Coronary artery (tissue), 2 donors: ENCODE results near the gene CCDC82.

Experiments
- DNase-seq: peaks from one replicate; pipeline ENCODE4 v3.0.0-alpha.2; 2017; ENCODE audit warnings: low spot score
- H3K27ac ChIP-seq, 2 donors: fragments of 200-600 bp; sonication (generic); one replicate each; pipeline ENCODE4 v1.5.1; 2016 to 2019
- H3K4me3 ChIP-seq: fragments of 200-600 bp; sonication (generic); 2 replicates; pipeline ENCODE4 v1.5.1; 2016; ENCODE audit warnings: mild to moderate bottlenecking, moderate library complexity
- TF ChIP-seq, protein P1 (sequence below): fragments of 200-600 bp; sonication (generic); IDR thresholded peaks from one replicate; pipeline ENCODE4 v1.5.1; 2019; ENCODE audit warnings: antibody characterized with exemption

Gene CCDC82

DNA sequence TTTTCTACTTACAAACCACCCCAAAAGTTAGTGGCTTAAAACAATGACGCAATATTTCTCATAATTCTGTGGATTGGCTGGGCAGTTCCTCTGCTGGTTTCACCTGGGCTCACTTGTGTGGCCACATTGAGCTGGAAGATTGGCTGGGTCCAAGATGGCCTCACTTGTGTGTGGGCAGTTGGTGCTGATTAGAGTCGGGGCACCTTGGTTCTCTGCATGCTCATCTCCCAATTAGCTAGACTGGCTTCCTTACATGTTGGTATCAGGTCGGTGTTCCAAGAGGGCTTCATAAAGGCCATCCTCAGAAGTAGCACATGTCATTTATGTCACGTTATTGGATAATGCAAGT, 59.2 kb downstream of the CCDC82 start:
- H3K4me3 ChIP-seq, result no peak overlapping the region
- TF ChIP-seq, protein P1, sequence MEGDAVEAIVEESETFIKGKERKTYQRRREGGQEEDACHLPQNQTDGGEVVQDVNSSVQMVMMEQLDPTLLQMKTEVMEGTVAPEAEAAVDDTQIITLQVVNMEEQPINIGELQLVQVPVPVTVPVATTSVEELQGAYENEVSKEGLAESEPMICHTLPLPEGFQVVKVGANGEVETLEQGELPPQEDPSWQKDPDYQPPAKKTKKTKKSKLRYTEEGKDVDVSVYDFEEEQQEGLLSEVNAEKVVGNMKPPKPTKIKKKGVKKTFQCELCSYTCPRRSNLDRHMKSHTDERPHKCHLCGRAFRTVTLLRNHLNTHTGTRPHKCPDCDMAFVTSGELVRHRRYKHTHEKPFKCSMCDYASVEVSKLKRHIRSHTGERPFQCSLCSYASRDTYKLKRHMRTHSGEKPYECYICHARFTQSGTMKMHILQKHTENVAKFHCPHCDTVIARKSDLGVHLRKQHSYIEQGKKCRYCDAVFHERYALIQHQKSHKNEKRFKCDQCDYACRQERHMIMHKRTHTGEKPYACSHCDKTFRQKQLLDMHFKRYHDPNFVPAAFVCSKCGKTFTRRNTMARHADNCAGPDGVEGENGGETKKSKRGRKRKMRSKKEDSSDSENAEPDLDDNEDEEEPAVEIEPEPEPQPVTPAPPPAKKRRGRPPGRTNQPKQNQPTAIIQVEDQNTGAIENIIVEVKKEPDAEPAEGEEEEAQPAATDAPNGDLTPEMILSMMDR, result no peak
- H3K27ac ChIP-seq, result no peak overlapping the region
- no peak for DNase-seq

DNA sequence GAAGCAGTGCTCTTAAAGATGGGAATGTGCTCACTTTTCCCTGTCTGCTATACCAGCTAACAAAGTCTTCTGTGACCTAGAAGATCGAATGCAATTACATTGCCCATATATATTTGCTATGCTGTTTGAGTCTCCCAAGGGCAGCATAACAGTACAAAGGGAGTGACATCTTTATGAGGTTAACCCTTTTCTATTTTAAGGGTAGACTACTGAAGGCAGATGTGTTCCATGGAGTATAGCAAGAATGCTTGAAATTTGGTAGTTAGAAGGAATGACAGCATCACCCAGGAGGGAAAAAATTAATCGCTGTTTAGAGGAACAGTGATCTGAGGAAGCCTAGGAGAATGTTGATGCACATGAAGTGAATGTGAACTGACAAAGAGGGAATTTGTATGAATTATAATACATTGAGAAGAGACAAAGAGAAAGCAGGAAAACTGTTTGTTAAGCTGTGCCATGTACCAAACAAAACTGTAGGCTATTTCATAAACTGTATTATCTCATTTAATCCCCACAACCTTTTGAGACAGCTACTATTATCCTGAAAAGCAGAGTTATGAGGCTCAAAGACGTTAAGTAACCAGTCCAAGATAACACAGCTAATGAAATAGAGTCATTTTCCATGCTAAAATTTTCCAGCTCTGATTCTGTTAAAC, 59.7 kb downstream of the CCDC82 start:
- no peak overlapping the region for H3K4me3 ChIP-seq
- no peak for DNase-seq
- peak overlapping the region; percentile 12 to 67 for H3K27ac ChIP-seq
- TF ChIP-seq, protein P1, result no peak

DNA sequence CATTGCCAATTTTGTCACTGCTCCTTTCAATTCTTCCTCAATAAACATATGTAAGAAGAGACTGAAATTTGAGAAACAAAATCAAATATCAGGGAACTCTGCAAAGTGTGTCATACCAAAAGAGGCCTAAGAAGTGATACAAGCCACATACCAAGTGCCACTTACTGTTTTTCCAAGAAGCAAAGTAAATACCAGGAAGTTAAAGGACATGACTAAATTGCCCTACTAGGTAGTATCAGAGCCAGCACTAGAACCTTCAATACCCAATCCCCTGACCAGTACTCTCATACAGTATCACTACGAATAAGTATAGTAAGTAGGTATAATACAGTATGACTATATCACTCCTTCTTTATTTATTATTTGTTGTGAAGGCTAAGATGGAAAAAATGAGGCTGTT, 60.3 kb downstream of the CCDC82 start:
- TF ChIP-seq, protein P1, result no peak
- peak overlapping the region; percentile 12 to 67 for H3K27ac ChIP-seq
- no peak overlapping the region for H3K4me3 ChIP-seq
- no peak for DNase-seq

DNA sequence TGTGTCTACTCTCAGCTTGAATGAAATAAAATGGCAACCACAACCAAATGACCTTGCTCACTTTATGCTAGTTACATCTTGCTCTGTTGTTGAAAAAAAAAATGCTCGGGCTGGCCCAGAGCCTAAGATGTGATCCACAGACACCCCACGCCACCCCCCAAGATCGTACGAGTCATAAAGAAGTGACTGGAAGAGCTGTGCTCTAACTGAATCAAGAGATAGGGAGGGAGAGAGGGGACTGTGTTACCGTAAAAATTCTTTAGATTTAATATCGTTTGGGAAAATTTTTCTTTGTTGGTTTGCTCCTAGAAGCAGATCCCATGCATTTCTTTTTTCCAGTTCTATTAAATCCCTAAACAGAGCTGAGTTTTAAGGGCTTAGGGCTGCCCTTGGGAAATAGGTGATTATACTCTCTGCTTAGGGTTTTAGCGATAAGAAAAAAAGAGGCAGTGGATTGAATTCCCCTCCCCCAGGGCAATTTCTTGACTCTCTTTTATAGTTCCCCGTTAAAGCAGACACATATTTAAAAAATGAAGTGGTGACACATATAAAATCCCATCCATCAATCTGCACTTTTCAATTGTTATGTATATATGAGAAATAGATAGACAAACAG, 61.2 kb downstream of the CCDC82 start:
- TF ChIP-seq, protein P1, result no peak
- Histone ChIP-seq H3K4me3 (no peak overlapping the region), H3K27ac (no peak overlapping the region)
- DNase-seq, result no peak

DNA sequence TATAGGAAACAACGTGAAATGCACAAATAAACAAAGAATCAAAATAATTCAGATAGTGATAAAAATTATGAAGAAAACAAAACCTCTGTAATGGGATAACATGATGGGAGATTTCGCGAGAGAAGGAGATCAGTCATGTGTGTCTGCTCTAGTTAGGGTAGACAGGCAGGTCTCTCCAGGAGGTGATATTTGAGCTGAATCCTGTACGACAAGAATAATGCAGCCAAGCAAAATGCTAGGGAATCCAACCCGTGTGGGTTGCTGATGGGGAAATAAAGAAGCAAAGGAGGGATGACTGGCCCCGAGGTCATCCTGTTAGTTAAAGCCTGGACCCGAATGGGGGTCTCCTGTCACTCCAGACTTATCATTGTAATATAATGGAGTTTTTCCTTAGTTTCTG, 62.8 kb downstream of the CCDC82 start:
- Histone ChIP-seq H3K4me3 (no peak overlapping the region), H3K27ac (no peak overlapping the region)
- TF ChIP-seq, protein P1, result no peak
- DNase-seq, result no peak

DNA sequence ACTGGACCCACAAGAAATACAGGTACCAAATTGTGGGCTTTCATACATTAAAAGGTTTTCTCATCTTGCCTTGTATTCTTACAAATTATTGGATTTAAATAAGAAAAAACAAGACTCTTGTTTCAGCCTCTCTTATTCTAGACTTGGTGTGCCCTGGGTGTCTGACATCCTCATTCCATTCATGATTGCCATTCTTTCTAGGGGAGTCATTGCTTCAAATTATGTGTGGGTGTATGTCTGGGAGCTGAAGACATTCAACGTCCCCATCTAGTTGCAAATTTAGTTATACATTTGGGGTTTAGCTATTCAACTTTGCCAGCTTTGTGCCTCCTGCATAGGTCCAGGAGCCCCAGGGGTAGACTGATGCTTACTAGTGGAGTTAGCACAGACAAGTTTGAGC, 64.8 kb downstream of the CCDC82 start:
- peak overlapping the region in 1 of 2 donors; percentile 71 for H3K27ac ChIP-seq
- TF ChIP-seq, protein P1, result no peak
- DNase-seq, result no peak

DNA sequence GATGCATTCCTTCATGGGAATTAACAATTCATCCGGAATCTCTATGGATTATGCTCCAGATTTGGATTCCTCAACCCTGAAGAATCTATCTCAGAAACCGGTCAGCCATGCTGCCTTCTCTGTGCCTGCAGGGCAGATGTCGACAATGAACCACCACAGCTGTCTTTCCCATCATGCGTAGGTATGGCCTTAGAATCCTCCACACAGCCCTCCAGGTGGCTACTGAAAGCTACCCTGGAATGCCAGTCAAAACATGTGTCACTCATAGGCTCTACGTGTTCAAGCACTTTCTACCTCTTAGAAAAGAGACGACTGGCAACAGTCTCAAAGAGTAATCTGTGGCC, 66.1 kb downstream of the CCDC82 start:
- no peak overlapping the region for H3K4me3 ChIP-seq
- H3K27ac ChIP-seq, result peak overlapping the region in 1 of 2 donors; percentile 71
- no peak for DNase-seq
- TF ChIP-seq, protein P1, result no peak

More for the DNA sequence above, 64.8 kb downstream of the CCDC82 start:
- H3K4me3 ChIP-seq, result peak overlapping the region; percentile 23
